ENCODE data around the gene SHROOM4.

The SHROOM4 gene

DNA sequence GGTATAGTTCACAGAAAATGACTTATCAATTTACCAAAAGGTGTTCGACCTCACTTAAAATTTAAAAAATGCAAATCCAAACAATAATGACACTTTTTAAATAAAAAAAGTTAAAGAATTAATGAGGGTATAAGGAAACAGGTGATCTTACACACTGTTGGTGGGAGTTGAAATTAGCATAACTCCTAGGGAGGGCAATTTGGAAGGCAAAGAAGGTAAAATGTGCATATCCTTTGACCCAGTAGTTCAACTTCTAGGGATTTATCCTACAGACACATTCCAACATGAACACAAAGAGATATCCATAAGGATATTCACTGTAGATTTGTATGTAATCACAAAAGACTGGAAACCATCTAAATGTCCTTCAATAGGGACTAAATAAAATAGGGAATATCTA lies 199.5 kb downstream of the SHROOM4 start:
- TF ChIP-seq, protein P1, sequence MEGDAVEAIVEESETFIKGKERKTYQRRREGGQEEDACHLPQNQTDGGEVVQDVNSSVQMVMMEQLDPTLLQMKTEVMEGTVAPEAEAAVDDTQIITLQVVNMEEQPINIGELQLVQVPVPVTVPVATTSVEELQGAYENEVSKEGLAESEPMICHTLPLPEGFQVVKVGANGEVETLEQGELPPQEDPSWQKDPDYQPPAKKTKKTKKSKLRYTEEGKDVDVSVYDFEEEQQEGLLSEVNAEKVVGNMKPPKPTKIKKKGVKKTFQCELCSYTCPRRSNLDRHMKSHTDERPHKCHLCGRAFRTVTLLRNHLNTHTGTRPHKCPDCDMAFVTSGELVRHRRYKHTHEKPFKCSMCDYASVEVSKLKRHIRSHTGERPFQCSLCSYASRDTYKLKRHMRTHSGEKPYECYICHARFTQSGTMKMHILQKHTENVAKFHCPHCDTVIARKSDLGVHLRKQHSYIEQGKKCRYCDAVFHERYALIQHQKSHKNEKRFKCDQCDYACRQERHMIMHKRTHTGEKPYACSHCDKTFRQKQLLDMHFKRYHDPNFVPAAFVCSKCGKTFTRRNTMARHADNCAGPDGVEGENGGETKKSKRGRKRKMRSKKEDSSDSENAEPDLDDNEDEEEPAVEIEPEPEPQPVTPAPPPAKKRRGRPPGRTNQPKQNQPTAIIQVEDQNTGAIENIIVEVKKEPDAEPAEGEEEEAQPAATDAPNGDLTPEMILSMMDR (IDR thresholded peaks at IDR 0.05; ENCODE audit: borderline replicate concordance, insufficient read depth, low read depth, low read length), result no peak

DNA sequence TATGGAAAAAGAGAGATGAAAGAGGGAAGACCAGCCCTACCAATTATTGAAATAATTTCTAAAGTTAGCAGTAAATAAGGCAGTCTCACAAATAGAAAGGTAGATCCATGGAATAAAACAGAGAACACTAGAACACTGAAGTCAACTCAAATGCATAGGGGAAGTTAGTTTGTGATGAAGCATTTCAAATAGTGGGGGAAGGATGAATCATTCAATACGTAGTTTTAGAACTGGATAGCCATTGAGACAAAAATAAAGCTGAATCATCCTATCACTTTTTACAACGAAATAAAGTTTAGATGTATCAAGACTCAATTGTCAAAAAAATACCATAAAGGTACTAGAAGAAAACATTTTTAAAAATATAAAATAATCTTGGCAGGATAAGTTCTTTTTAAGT lies 200.1 kb downstream of the SHROOM4 start:
- H3K4me3 ChIP-seq (ENCODE audit: low read depth, low read length), result no peak overlapping the region
- TF ChIP-seq, protein P1 (IDR thresholded peaks at IDR 0.05; ENCODE audit: borderline replicate concordance, insufficient read depth, low read depth, low read length), result no peak

More for the DNA sequence above, 199.5 kb downstream of the SHROOM4 start:
- H3K4me3 ChIP-seq (ENCODE audit: low read depth, low read length), result no peak overlapping the region

DNA sequence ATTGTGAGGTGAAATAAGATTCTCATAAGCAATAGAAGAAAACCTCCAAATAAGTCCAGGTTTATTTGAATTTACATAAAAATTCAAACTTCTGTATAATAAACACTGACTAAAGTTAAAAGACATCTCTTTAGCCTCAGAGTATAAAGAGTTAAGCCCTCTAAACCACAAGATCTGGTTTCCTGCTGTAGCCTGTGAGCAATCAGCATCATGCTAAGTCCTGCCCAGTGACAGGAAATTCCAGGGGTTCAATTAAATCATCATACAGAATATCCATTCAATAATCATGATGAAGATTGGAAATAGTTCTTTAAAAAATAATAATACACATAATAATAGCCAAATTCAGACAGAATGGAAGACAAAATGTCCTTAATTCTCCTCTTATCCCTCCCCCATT lies 204.2 kb downstream of the SHROOM4 start:
- H3K4me3 ChIP-seq (ENCODE audit: low read depth, low read length), result no peak overlapping the region
- TF ChIP-seq, protein P1 (IDR thresholded peaks at IDR 0.05; ENCODE audit: borderline replicate concordance, insufficient read depth, low read depth, low read length), result no peak

DNA sequence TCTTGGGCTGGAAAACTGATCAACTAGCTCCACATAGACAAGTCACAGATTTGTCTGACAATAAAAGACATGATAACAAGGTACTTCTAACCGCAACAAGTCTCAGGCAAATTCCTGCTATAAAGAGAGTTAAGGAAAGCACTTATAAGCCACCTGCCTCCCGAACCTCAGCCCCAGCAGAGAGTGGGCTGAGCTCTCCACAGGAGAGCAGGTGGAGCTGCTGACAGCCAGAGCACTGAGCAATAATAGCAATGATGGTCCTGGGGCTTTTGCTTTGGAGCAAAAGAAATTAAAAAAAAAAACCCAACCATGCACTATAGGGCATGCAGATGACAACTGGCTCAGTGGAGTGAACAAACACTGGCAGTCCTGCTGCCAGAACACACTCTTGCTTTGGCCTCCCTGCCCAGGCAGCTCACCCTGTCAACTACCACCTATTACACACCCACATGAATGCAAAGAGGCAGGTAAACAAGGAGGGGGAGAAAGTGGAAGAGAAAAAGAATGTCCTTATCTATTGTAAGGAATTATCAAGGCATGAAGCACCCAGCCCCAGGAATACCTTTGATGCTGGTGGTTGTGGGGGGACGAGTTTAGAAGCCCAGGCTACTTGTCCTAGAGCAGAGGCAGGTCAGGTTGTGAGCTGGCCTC lies 207.6 kb downstream of the SHROOM4 start:
- H3K4me3 ChIP-seq (ENCODE audit: low read depth, low read length), result no peak overlapping the region
- TF ChIP-seq, protein P1 (IDR thresholded peaks at IDR 0.05; ENCODE audit: borderline replicate concordance, insufficient read depth, low read depth, low read length), result no peak

DNA sequence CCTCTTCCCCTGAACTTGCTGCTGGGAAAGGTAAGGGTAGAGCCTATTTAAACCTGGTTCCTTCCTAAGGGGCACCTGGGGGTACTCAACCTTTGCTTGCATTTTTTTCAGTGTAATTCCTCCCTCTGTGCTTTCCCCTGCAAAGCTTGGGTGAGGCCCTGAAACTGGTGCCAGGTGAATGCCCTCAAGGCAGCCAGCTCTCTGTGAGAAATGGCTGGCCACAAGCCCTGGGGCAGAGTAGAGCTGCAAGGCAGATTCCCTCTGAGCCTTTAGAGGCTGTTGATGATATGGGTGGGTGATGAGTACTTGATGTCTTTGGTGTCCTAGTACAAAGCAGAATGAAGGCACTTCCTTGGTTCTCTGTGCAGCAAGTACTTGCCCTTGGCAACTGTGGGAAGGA lies 217.9 kb downstream of the SHROOM4 start:
- no peak overlapping the region for H3K4me3 ChIP-seq (ENCODE audit: low read depth, low read length)
- TF ChIP-seq, protein P1 (IDR thresholded peaks at IDR 0.05; ENCODE audit: borderline replicate concordance, insufficient read depth, low read depth, low read length), result no peak

DNA sequence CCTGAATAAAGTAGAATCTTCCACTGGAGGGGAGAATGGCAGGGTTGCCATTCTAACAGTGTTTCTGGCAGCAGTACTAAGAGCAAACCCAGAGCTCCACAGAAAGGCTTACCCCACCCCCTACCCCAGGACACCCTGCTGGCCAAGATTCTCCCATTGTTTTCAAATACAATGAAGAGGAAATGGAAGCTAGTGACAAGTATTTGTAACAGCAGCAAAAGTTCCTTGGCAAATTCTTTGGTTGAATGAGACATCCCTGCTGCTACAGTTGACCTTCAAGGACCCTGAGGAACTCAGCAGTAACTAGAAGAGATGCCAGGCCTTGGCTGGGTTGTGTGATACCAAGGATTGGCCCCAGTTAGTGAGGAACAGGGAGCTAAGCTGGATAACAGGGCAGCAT lies 219.2 kb downstream of the SHROOM4 start:
- TF ChIP-seq, protein P1 (IDR thresholded peaks at IDR 0.05; ENCODE audit: borderline replicate concordance, insufficient read depth, low read depth, low read length), result no peak
- no peak overlapping the region for H3K4me3 ChIP-seq (ENCODE audit: low read depth, low read length)

DNA sequence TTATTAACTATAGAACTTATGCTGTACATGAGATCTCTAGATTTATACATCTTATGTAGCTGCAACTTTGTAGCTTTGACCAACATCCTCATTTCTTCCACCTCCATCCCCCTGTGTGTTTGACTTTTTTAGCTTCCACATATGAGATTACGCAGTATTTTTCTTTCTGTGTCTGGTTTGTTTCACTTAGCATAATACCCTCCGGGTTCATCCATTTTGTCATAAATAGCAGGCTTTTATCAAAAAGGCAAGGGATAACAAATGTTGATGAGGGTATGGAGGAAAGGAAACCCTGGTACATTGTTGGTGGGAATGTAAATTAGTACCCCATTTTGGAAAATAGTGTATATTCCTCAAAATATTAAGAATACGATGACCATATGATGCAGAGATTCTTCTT lies 227.0 kb downstream of the SHROOM4 start:
- TF ChIP-seq, protein P1 (IDR thresholded peaks at IDR 0.05; ENCODE audit: borderline replicate concordance, insufficient read depth, low read depth, low read length), result no peak
- H3K4me3 ChIP-seq (ENCODE audit: low read depth, low read length), result no peak overlapping the region
